SU-DHL-6 (cell line): Measurements from ENCODE around the gene KLHL40.

Experiments used
- H2AFZ ChIP-seq: fragments of 200-600 bp; sonication (generic); 2 replicates; pipeline ENCODE4 v1.6.1; 2014; ENCODE audit warnings: low read depth, mild to moderate bottlenecking, moderate library complexity, mixed read lengths, antibody characterized with exemption, low read length; ENCODE audit not compliant: severe bottlenecking
- H3F3A ChIP-seq: fragments of 200-600 bp; shearing (Covaris generic); 2 replicates; pipeline ENCODE4 v1.6.0; 2016; ENCODE audit warnings: antibody characterized with exemption, mild to moderate bottlenecking; ENCODE audit not compliant: insufficient read depth
- H3K27ac ChIP-seq: fragments of 200-600 bp; sonication (generic); 2 replicates; pipeline ENCODE4 v1.5.1; 2016; ENCODE audit warnings: low read depth, mild to moderate bottlenecking, low read length, moderate library complexity, mixed read lengths
- H3K27me3 ChIP-seq: fragments of 200-600 bp; sonication (generic), shearing (Covaris generic); 2 replicates; pipeline ENCODE4 v1.6.0; 2014; ENCODE audit warnings: mild to moderate bottlenecking, low read length
- H3K36me3 ChIP-seq: fragments of 200-600 bp; sonication (generic); 2 replicates; pipeline ENCODE4 v1.6.1; 2014; ENCODE audit warnings: mild to moderate bottlenecking, low read length, mixed read lengths
- H3K4me2 ChIP-seq: fragments of 300-600, 200-600 bp; shearing (Covaris generic), sonication (generic); 2 replicates; pipeline ENCODE4 v1.6.0; 2014; ENCODE audit warnings: low read length, low read depth, mild to moderate bottlenecking; ENCODE audit not compliant: poor library complexity, severe bottlenecking
- H3K4me3 ChIP-seq: fragments of 200-600 bp; sonication (generic); 2 replicates; pipeline ENCODE4 v1.5.1; 2014; ENCODE audit warnings: antibody characterized with exemption, low read length, mild to moderate bottlenecking, mixed read lengths; ENCODE audit not compliant: insufficient read depth, poor library complexity, severe bottlenecking
- H3K79me2 ChIP-seq: fragments of 200-600 bp; sonication (generic); 2 replicates; pipeline ENCODE4 v1.6.1; 2014; ENCODE audit warnings: mild to moderate bottlenecking, low read length, moderate library complexity; ENCODE audit not compliant: insufficient read depth
- H3K9ac ChIP-seq: fragments of 200-600 bp; sonication (generic); 2 replicates; pipeline ENCODE4 v1.7.0; 2014; ENCODE audit warnings: mild to moderate bottlenecking, low read length
- H3K9me2 ChIP-seq: fragments of 200-600 bp; sonication (generic); replicated peaks from 2 replicates; pipeline ENCODE4 v1.6.1; 2014; ENCODE audit warnings: low read length; ENCODE audit not compliant: insufficient read depth
- H3K9me3 ChIP-seq: fragments of 200-600 bp; sonication (generic); 2 replicates; pipeline ENCODE4 v1.6.1; 2014; ENCODE audit warnings: low read length, mixed read lengths; ENCODE audit not compliant: insufficient read depth
- H4K20me1 ChIP-seq: fragments of 200-600 bp; sonication (generic); 2 replicates; pipeline ENCODE4 v1.6.1; 2014; ENCODE audit warnings: low read depth, mild to moderate bottlenecking, antibody characterized with exemption, low read length, moderate library complexity, mixed read lengths
- EZH2phosphoT487 ChIP-seq: fragments of 200-600 bp; sonication (generic), shearing (Covaris generic); conservative IDR thresholded peaks from 2 replicates; pipeline ENCODE4 v1.6.1; 2018; ENCODE audit warnings: mild to moderate bottlenecking, antibody characterized with exemption, low read length, moderate library complexity, mixed read lengths
- TF ChIP-seq, protein P1 (sequence below): fragments of 200-600 bp; sonication (generic); IDR thresholded peaks from one replicate; pipeline ENCODE4 v1.5.1; 2017; ENCODE audit warnings: antibody characterized with exemption, mild to moderate bottlenecking, low read length, moderate library complexity; ENCODE audit not compliant: insufficient read depth, poor library complexity, severe bottlenecking

KLHL40 gene

DNA sequence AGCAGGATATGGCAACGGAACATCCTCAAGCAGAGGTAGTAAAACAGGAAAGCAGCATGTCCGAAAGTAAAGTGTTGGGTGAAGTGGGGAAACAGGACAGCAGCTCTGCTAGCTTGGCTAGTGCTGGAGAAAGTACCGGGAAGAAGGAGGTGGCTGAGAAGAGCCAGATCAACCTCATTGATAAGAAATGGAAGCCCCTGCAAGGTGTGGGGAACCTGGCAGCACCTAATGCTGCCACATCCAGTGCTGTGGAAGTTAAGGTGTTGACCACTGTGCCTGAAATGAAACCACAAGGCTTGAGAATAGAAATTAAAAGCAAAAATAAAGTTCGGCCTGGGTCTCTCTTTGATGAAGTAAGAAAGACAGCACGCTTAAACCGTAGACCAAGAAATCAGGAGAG lies 46.1 kb upstream of the KLHL40 start:
- Histone ChIP-seq H3K4me2 (no peak overlapping the region), H2AFZ (no peak overlapping the region), H4K20me1 (no peaks in the 10 kb centered on the region; the same call in 1 of the 2 replicates), H3K9ac (no peak overlapping the region), H3K27me3 (no peaks in the 10 kb centered on the region), H3K4me3 (no peak overlapping the region), H3F3A (no peaks in the 10 kb centered on the region), H3K27ac (no peak overlapping the region), H3K9me3 (no peaks in the 10 kb centered on the region), H3K9me2 (no peaks in the 10 kb centered on the region), H3K36me3 (peaks cover 66% of the 10 kb centered on the region), H3K79me2 (no peaks in the 10 kb centered on the region)
- no peak for TF ChIP-seq EZH2phosphoT487
- TF ChIP-seq, protein P1, sequence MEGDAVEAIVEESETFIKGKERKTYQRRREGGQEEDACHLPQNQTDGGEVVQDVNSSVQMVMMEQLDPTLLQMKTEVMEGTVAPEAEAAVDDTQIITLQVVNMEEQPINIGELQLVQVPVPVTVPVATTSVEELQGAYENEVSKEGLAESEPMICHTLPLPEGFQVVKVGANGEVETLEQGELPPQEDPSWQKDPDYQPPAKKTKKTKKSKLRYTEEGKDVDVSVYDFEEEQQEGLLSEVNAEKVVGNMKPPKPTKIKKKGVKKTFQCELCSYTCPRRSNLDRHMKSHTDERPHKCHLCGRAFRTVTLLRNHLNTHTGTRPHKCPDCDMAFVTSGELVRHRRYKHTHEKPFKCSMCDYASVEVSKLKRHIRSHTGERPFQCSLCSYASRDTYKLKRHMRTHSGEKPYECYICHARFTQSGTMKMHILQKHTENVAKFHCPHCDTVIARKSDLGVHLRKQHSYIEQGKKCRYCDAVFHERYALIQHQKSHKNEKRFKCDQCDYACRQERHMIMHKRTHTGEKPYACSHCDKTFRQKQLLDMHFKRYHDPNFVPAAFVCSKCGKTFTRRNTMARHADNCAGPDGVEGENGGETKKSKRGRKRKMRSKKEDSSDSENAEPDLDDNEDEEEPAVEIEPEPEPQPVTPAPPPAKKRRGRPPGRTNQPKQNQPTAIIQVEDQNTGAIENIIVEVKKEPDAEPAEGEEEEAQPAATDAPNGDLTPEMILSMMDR, result no peak

DNA sequence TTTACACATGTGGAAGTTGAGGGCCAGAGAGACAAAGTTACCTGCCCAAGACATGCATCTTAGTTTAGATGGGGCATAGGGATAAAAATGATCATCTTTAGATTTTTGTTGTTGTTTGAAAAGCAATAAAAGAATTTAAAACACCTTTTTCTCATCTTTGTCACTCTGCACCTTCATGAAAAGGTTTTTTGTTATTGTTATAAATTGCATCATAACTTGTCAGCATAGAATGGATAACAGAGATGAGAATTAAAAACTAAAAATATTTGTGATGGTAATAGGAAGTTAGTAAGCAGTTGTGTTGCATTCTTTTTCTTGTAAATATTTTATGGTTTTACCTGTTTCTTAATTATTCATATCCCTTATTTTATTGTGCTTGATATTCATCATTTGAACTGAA lies 45.2 kb upstream of the KLHL40 start:
- Histone ChIP-seq H3K9me2 (no peaks in the 10 kb centered on the region), H3K27me3 (no peaks in the 10 kb centered on the region), H3K4me3 (no peak overlapping the region), H3K9me3 (no peaks in the 10 kb centered on the region), H4K20me1 (no peaks in the 10 kb centered on the region), H3K27ac (no peak overlapping the region), H3F3A (no peaks in the 10 kb centered on the region), H3K9ac (no peak overlapping the region), H2AFZ (no peak overlapping the region), H3K36me3 (peaks cover 61% of the 10 kb centered on the region), H3K4me2 (no peak overlapping the region), H3K79me2 (no peaks in the 10 kb centered on the region)
- TF ChIP-seq, protein P1, result no peak
- no peak for TF ChIP-seq EZH2phosphoT487

DNA sequence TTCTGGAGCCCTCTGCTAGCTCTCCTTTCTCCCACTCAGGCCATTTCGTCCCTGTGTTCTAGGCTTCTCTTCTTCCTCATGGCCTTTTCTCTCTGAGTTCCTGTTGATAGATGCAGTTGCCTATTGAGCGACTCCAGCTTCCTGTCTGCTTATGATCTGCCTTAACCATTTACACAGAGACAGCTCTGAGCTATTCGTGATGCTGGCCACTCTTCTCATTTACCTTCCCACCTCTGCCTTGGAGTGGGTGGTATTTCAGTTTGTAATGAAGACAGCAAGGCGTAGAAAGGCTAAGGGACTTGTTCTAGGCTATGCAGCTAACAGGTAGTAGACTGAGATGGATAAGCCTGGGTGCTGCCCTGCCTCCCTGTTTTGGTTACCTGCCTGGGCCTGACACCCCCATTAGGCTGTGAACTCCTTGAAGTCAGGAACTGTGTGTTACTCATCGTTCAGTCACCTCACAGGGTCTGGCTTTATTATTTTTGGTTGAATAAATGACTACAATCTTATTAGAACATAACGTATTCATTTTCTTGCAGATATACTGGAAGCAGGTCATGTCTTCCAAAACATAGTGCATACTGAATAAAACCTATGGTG lies 44.5 kb upstream of the KLHL40 start:
- Histone ChIP-seq H3K9ac (no peak overlapping the region), H4K20me1 (no peaks in the 10 kb centered on the region), H3K27me3 (no peaks in the 10 kb centered on the region), H2AFZ (no peak overlapping the region), H3K27ac (no peak overlapping the region), H3K36me3 (peaks cover 60% of the 10 kb centered on the region), H3K79me2 (no peaks in the 10 kb centered on the region), H3K4me3 (no peak overlapping the region), H3K9me3 (no peaks in the 10 kb centered on the region), H3K4me2 (no peak overlapping the region), H3K9me2 (no peaks in the 10 kb centered on the region), H3F3A (no peaks in the 10 kb centered on the region)
- TF ChIP-seq, protein P1, result no peak
- no peak for TF ChIP-seq EZH2phosphoT487
